ENCODE data around the gene LGALS9.
"Not testable (repeated sequence)": the region's sequence is repeated elsewhere in the genome, so short reads cannot be mapped to it uniquely, and the experiment has no call there.

LGALS9 gene

GRCh38 chr17:27625856-27626255, 5.1 kb upstream of the LGALS9 start:
- peaks cover 0 to 13% (median 4%) of the 10 kb centered on the region in 4 experiments for H3K4me1 ChIP-seq (ENCODE audit: control extremely low read depth in 1 of 4, control insufficient read depth in 4 of 4, insufficient read depth in 4 of 4, low read length in 3 of 4)
- H3K4me3 ChIP-seq (ENCODE audit: control insufficient read depth in 1 of 7, extremely low read depth in 1 of 7, insufficient read depth in 4 of 7, low read depth in 2 of 7, low read length in 6 of 7), result no peak overlapping the region
- peaks cover 0 to 45% (median 11%) of the 10 kb centered on the region in 4 experiments for H3K36me3 ChIP-seq (ENCODE audit: control insufficient read depth in 4 of 4, insufficient read depth in 4 of 4, low read length in 3 of 4)
- no peaks in the 10 kb centered on the region for H3K9me3 ChIP-seq (ENCODE audit: control extremely low read depth in 1 of 5, control insufficient read depth in 4 of 5, insufficient read depth in 2 of 5, low read depth in 1 of 5, low read length in 4 of 5)
- no peaks in the 10 kb centered on the region for H3K27me3 ChIP-seq (replicated peaks in 2 of 5; ENCODE audit: control insufficient read depth in 4 of 5, insufficient read depth in 5 of 5, low read length in 4 of 5)
- ChIA-PET POLR2A (no interaction called here), CTCF (interaction anchor here (1.4 to 1.9 kb wide), 2 partner anchors 20 to 25 kb away, joined by 3 to 7 read pairs; no protein-coding TSS in a partner anchor)
- no peak overlapping the region for H3K27ac ChIP-seq (ENCODE audit: insufficient read depth in 1 of 2, low read depth in 1 of 2, low read length in 2 of 2, poor library complexity in 1 of 2, severe bottlenecking in 2 of 2)
- 100% methylated on average over 1 of the region's 5 CpGs for WGBS (ENCODE audit: insufficient coverage)
- no peak for DNase-seq

- Histone ChIP-seq H3K36me3 (ENCODE audit: control insufficient read depth in 4 of 4, insufficient read depth in 4 of 4, low read length in 3 of 4) (peaks cover 0 to 29% (median 6%) of the 10 kb centered on the region in 4 experiments), H3K27me3 (replicated peaks in 2 of 5; ENCODE audit: control insufficient read depth in 4 of 5, insufficient read depth in 5 of 5, low read length in 4 of 5) (no peaks in the 10 kb centered on the region), H3K4me1 (ENCODE audit: control extremely low read depth in 1 of 4, control insufficient read depth in 4 of 4, insufficient read depth in 4 of 4, low read length in 3 of 4) (peaks cover 0 to 24% (median 13%) of the 10 kb centered on the region in 4 experiments), H3K9me3 (ENCODE audit: control extremely low read depth in 1 of 5, control insufficient read depth in 4 of 5, insufficient read depth in 2 of 5, low read depth in 1 of 5, low read length in 4 of 5) (no peaks in the 10 kb centered on the region), H3K27ac (ENCODE audit: insufficient read depth in 1 of 2, low read depth in 1 of 2, low read length in 2 of 2, poor library complexity in 1 of 2, severe bottlenecking in 2 of 2) (no peak overlapping the region), H3K4me3 (ENCODE audit: control insufficient read depth in 1 of 7, extremely low read depth in 1 of 7, insufficient read depth in 4 of 7, low read depth in 2 of 7, low read length in 6 of 7) (no peak overlapping the region)
- CTCF ChIA-PET, result interaction anchor here (1.4 kb wide), 1 partner anchor 20 kb away, joined by 3 read pairs; no protein-coding TSS in a partner anchor
- POLR2A ChIA-PET, result no interaction called here
- DNase-seq, result no peak
- 96% methylated on average over 4 of the region's 10 CpGs for WGBS (ENCODE audit: insufficient coverage)
These were observed 3.5 kb upstream of the LGALS9 start for GRCh38 chr17:27627514-27627913.

GRCh38 chr17:27628376-27628775, 2.6 kb upstream of the LGALS9 start:
- H3K36me3 ChIP-seq (ENCODE audit: control insufficient read depth in 4 of 4, insufficient read depth in 4 of 4, low read length in 3 of 4), result peaks cover 0 to 20% (median 4%) of the 10 kb centered on the region in 4 experiments
- ChIA-PET CTCF (interaction anchor here (1.4 to 1.5 kb wide), 2 partner anchors 21 to 27 kb away, joined by 3 to 4 read pairs; no protein-coding TSS in a partner anchor), POLR2A (no interaction called here)
- H3K27ac ChIP-seq (ENCODE audit: insufficient read depth in 1 of 2, low read depth in 1 of 2, low read length in 2 of 2, poor library complexity in 1 of 2, severe bottlenecking in 2 of 2), result no peak overlapping the region
- DNase-seq, result no peak
- peaks cover 0 to 33% (median 21%) of the 10 kb centered on the region in 4 experiments for H3K4me1 ChIP-seq (ENCODE audit: control extremely low read depth in 1 of 4, control insufficient read depth in 4 of 4, insufficient read depth in 4 of 4, low read length in 3 of 4)
- 95% methylated on average over 5 of the region's 5 CpGs for WGBS (ENCODE audit: insufficient coverage)
- no peaks in the 10 kb centered on the region for H3K27me3 ChIP-seq (replicated peaks in 2 of 5; ENCODE audit: control insufficient read depth in 4 of 5, insufficient read depth in 5 of 5, low read length in 4 of 5)
- H3K4me3 ChIP-seq (ENCODE audit: control insufficient read depth in 1 of 7, extremely low read depth in 1 of 7, insufficient read depth in 4 of 7, low read depth in 2 of 7, low read length in 6 of 7), result no peak overlapping the region
- H3K9me3 ChIP-seq (ENCODE audit: control extremely low read depth in 1 of 5, control insufficient read depth in 4 of 5, insufficient read depth in 2 of 5, low read depth in 1 of 5, low read length in 4 of 5), result no peaks in the 10 kb centered on the region

GRCh38 chr17:27629260-27629659, 1.7 kb upstream of the LGALS9 start:
- POLR2A ChIA-PET; H3K9me3 ChIP-seq (ENCODE audit: control extremely low read depth in 1 of 5, control insufficient read depth in 4 of 5, insufficient read depth in 2 of 5, low read depth in 1 of 5, low read length in 4 of 5); DNase-seq; H3K27me3 ChIP-seq (replicated peaks in 2 of 5; ENCODE audit: control insufficient read depth in 4 of 5, insufficient read depth in 5 of 5, low read length in 4 of 5); H3K4me3 ChIP-seq (ENCODE audit: control insufficient read depth in 1 of 7, extremely low read depth in 1 of 7, insufficient read depth in 4 of 7, low read depth in 2 of 7, low read length in 6 of 7); H3K27ac ChIP-seq (ENCODE audit: insufficient read depth in 1 of 2, low read depth in 1 of 2, low read length in 2 of 2, poor library complexity in 1 of 2, severe bottlenecking in 2 of 2): not testable (repeated sequence)
- H3K36me3 ChIP-seq (ENCODE audit: control insufficient read depth in 4 of 4, insufficient read depth in 4 of 4, low read length in 3 of 4), result peaks cover 0 to 13% (median 6%) of the 10 kb centered on the region in 4 experiments
- peaks cover 0 to 42% (median 30%) of the 10 kb centered on the region in 4 experiments for H3K4me1 ChIP-seq (ENCODE audit: control extremely low read depth in 1 of 4, control insufficient read depth in 4 of 4, insufficient read depth in 4 of 4, low read length in 3 of 4)
- WGBS (ENCODE audit: insufficient coverage), result 100% methylated on average over 2 of the region's 3 CpGs
- CTCF ChIA-PET, result interaction anchor here (1.2 to 1.5 kb wide), 3 partner anchors 15 to 26 kb away, joined by 3 to 4 read pairs (median 3); no protein-coding TSS in a partner anchor

- Histone ChIP-seq H3K27ac (ENCODE audit: insufficient read depth in 1 of 2, low read depth in 1 of 2, low read length in 2 of 2, poor library complexity in 1 of 2, severe bottlenecking in 2 of 2) (peak overlapping the region; percentile 50 to 79), H3K9me3 (ENCODE audit: control extremely low read depth in 1 of 5, control insufficient read depth in 4 of 5, insufficient read depth in 2 of 5, low read depth in 1 of 5, low read length in 4 of 5) (no peaks in the 10 kb centered on the region), H3K4me3 (ENCODE audit: control insufficient read depth in 1 of 7, extremely low read depth in 1 of 7, insufficient read depth in 4 of 7, low read depth in 2 of 7, low read length in 6 of 7) (peak overlapping the region; percentile 23 to 83 (median 77)), H3K27me3 (replicated peaks in 2 of 5; ENCODE audit: control insufficient read depth in 4 of 5, insufficient read depth in 5 of 5, low read length in 4 of 5) (no peaks in the 10 kb centered on the region), H3K36me3 (ENCODE audit: control insufficient read depth in 4 of 4, insufficient read depth in 4 of 4, low read length in 3 of 4) (peaks cover 0 to 6% (median 3%) of the 10 kb centered on the region in 4 experiments), H3K4me1 (ENCODE audit: control extremely low read depth in 1 of 4, control insufficient read depth in 4 of 4, insufficient read depth in 4 of 4, low read length in 3 of 4) (peaks cover 7 to 62% (median 49%) of the 10 kb centered on the region in 4 experiments)
- WGBS (ENCODE audit: insufficient coverage), result 0% methylated on average over 6 of the region's 6 CpGs
- ChIA-PET CTCF (interaction anchor here (0.6 to 6.0 kb wide), 7 partner anchors 9 to 393 kb away, joined by 3 to 39 read pairs (median 4); no protein-coding TSS in a partner anchor), POLR2A (no interaction called here)
- DNase-seq, result peak in 2 of 3 donors; percentile 53 to 70
These were observed 398 bp downstream of the LGALS9 start for GRCh38 chr17:27631411-27631760.

- ChIA-PET POLR2A (no interaction called here), CTCF (interaction anchor here (0.6 to 6.0 kb wide), 12 partner anchors 8 to 176 kb away, joined by 3 to 39 read pairs (median 5); partner anchors contain the start of gene KSR1)
- 13% methylated on average over 9 of the region's 11 CpGs for WGBS (ENCODE audit: insufficient coverage)
- Histone ChIP-seq H3K4me1 (ENCODE audit: control extremely low read depth in 1 of 4, control insufficient read depth in 4 of 4, insufficient read depth in 4 of 4, low read length in 3 of 4) (peaks cover 7 to 62% (median 49%) of the 10 kb centered on the region in 4 experiments), H3K27me3 (replicated peaks in 2 of 5; ENCODE audit: control insufficient read depth in 4 of 5, insufficient read depth in 5 of 5, low read length in 4 of 5) (no peaks in the 10 kb centered on the region), H3K4me3 (ENCODE audit: control insufficient read depth in 1 of 7, extremely low read depth in 1 of 7, insufficient read depth in 4 of 7, low read depth in 2 of 7, low read length in 6 of 7) (peak overlapping the region in 6 of 7 experiments; percentile 74 to 83 (median 78)), H3K9me3 (ENCODE audit: control extremely low read depth in 1 of 5, control insufficient read depth in 4 of 5, insufficient read depth in 2 of 5, low read depth in 1 of 5, low read length in 4 of 5) (no peaks in the 10 kb centered on the region), H3K36me3 (ENCODE audit: control insufficient read depth in 4 of 4, insufficient read depth in 4 of 4, low read length in 3 of 4) (peaks cover 0 to 6% (median under 1%) of the 10 kb centered on the region in 4 experiments), H3K27ac (ENCODE audit: insufficient read depth in 1 of 2, low read depth in 1 of 2, low read length in 2 of 2, poor library complexity in 1 of 2, severe bottlenecking in 2 of 2) (peak overlapping the region; percentile 50 to 79)
- peak in 2 of 3 donors; percentile 26 to 35 for DNase-seq
These were observed 1.1 kb downstream of the LGALS9 start for GRCh38 chr17:27631897-27632725.

- DNase-seq, result peak in 1 of 3 donors; percentile 33
- 11% methylated on average over 9 of the region's 9 CpGs for WGBS (ENCODE audit: insufficient coverage)
- CTCF ChIA-PET, result interaction anchor here (0.6 to 6.0 kb wide), 10 partner anchors 12 to 177 kb away, joined by 3 to 39 read pairs (median 6); partner anchors contain the start of gene KSR1
- Histone ChIP-seq H3K4me1 (ENCODE audit: control extremely low read depth in 1 of 4, control insufficient read depth in 4 of 4, insufficient read depth in 4 of 4, low read length in 3 of 4) (peaks cover 7 to 62% (median 49%) of the 10 kb centered on the region in 4 experiments), H3K4me3 (ENCODE audit: control insufficient read depth in 1 of 7, extremely low read depth in 1 of 7, insufficient read depth in 4 of 7, low read depth in 2 of 7, low read length in 6 of 7) (peak overlapping the region in 6 of 7 experiments; percentile 34 to 83 (median 76)), H3K27ac (ENCODE audit: insufficient read depth in 1 of 2, low read depth in 1 of 2, low read length in 2 of 2, poor library complexity in 1 of 2, severe bottlenecking in 2 of 2) (peak overlapping the region in 1 of 2 experiments; percentile 79)
- H3K9me3 ChIP-seq (ENCODE audit: control extremely low read depth in 1 of 5, control insufficient read depth in 4 of 5, insufficient read depth in 2 of 5, low read depth in 1 of 5, low read length in 4 of 5); H3K27me3 ChIP-seq (replicated peaks in 2 of 5; ENCODE audit: control insufficient read depth in 4 of 5, insufficient read depth in 5 of 5, low read length in 4 of 5); H3K36me3 ChIP-seq (ENCODE audit: control insufficient read depth in 4 of 4, insufficient read depth in 4 of 4, low read length in 3 of 4); POLR2A ChIA-PET: not testable (repeated sequence)
These were observed 1.8 kb downstream of the LGALS9 start for GRCh38 chr17:27632766-27633165.
